Limb (tissue), 2 donors: ENCODE results near the gene LACTBL1.
A peak's percentile ranks its signal among the peaks of the same experiment; 100 is the strongest.
"Not testable (repeated sequence)": the region's sequence is repeated elsewhere in the genome, so short reads cannot be mapped to it uniquely, and the experiment has no call there.

Experiments
- DNase-seq, 2 donors: peaks; one replicate each; pipeline ENCODE4 v3.0.0-alpha.2; 2016; ENCODE audit errors: extremely low spot score in 2 of 2

The LACTBL1 gene, protein sequence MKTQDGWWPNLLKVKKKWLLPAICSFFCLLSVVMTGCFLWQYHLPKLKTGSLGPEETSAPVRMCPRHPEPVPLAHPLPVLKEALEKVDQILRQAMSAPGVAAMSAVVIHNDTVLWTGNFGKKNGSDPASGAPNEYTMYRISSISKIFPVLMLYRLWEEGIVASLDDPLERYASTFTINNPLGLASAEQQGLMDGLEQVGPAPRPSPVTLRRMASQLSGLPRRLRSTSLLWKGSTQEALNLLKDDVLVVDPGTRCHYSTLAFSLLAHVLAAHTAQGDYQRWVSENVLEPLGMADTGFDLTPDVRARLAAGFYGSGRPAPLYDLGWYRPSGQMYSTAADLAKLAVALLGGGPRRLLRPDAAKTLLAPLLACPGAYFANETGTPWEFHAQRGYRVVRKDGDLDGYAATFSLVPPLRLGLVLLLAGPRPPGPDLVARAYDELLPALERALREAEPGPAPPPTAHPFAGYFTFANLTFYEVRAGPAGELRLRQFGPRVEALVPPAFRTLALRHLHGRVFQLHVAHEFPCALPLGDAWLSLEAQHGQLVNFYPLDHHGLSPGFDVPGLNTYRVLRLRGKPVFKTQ

DNA sequence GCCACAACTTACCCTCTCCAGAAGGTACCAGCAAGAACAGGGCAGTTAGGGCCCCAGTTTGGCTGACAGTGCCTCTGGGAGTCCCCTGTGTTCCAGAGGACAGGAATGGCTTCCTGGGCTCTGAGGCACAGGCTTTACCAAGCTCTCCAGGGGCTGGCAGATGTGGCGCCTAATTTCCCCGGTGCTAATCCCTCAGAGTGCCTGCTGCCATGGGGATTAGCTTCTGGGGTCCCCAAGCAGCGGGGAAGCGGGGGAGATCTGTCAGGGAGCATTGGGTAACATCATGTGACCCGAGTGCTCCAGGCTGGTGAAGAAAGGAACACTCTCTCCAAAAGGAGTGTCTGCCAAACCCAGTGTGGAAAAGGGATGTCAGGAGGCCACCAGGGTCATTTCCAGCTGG, at the start of gene LACTBL1:
TSS of gene LACTBL1 (minus strand) at position 107 of the 400 bp plus-strand sequence. CDS start 550 bp downstream, outside the sequence.
- no peak for DNase-seq

DNA sequence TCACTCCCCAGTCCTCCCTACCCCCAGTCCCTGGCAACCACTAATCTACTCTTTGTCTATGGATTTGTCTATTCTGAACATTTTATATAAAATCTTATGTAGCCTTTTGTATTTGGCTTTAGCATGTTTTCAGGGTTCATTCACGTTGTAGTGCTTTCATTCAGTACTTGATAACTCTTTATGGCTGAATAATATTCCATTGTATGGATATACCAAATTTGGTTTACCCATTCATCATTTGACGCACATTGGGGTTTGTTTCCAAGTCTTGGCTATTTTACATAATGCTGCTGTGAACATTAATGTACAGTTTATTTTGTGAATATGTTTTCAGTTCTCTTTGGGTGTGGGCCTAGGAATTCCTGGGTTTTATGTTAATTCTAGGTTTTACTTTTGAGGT, 49.2 kb upstream of the LACTBL1 start:
- DNase-seq = no peak

DNA sequence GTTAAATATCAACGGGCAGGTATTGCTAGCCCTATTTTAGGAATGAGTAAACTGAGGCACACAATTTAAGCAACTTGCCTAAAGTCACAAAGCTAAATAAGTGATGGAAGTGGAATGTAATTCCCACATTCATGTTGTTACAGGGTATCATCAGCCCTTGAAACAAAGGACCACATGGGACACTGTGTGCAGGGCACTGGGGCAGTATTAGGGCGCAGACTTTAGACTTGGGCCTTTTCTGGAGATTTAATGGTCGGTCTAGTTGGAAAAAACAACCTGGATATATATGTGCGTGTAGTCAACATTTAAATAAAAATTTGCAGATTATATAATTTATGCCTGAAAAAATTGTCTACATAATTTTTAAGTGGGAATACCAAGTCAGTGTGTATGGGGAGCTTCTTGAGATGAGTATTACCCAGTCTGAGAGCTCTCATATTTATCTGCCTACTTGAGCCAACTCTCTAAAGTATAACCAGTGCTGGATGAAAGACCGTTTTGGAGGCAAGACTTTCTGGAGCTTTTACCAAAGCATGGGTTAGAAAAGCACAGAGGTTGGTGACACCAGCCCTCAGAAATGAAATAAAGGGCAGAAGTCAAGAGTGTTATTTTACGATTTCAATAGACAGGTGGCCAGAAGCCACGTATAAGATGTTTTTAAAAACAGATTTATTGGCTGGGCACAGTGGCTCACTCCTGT, 48.2 kb upstream of the LACTBL1 start:
- DNase-seq = no peak

DNA sequence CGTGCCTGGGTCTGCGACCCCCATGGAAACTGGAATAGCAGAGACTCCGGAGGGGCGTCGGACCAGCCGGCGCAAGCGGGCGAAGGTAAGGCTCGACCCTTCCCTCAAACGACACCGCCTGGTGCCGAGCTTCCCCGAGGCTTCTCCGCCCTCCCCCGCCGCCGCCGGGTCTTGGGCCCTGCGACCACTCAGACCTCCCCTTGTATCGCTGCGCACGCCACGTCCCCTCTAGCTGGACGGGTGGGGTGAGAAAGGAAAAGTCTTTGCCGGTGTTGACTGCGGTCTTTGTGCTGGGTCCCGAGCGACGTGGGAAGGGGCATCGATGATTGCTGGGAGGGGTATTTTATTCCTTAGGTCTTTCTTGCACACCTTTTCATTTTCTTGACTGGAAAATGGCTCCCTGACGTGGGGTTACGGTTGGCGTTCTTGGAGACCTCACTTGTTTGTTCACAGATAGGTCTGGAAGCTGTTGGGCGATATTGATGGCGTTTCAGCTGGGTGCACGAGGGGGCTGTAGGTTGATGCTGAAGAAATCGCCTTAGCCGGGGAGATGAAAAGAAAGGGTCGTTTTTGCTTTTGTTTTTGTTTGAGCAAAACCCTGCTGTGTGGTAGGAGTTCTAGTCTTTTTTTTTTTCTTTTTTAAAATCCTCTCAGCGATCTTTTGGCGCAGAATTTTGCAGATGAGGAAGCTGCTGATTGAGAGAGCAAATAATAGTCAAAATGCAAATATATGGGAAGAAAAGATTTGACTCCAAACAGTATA, 47.4 kb upstream of the LACTBL1 start:
- peak in 1 of 2 donors; percentile 76 for DNase-seq

DNA sequence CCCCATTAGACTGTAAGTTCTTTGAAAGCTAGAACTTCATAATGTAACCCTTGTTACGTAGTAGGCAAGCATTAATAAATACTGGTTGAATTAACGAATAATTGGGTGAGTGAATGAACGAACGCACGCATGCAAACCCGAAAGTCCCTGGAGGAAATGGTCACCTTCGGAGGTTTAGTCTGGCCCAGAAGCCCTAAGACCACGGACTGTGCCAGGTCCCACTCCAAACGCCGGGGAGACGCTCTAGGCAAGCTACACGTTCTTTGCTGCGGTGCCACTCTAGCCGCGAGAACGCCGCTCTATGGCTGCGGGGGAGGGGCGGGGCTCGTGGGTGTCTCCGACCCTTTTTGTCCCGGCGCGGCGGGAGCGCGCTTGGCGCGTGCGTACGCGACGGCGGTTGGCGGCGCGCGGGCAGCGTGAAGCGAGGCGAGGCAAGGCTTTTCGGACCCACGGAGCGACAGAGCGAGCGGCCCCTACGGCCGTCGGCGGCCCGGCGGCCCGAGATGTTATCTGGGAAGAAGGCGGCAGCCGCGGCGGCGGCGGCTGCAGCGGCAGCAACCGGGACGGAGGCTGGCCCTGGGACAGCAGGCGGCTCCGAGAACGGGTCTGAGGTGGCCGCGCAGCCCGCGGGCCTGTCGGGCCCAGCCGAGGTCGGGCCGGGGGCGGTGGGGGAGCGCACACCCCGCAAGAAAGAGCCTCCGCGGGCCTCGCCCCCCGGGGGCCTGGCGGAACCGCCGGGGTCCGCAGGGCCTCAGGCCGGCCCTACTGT, 46.6 kb upstream of the LACTBL1 start, which contains the start of gene KDM1A:
TSS of gene KDM1A (plus strand) at position 375 of the 769 bp plus-strand sequence. CDS start at position 504, 129 bp downstream.
- peak; percentile 97 to 99 for DNase-seq

DNA sequence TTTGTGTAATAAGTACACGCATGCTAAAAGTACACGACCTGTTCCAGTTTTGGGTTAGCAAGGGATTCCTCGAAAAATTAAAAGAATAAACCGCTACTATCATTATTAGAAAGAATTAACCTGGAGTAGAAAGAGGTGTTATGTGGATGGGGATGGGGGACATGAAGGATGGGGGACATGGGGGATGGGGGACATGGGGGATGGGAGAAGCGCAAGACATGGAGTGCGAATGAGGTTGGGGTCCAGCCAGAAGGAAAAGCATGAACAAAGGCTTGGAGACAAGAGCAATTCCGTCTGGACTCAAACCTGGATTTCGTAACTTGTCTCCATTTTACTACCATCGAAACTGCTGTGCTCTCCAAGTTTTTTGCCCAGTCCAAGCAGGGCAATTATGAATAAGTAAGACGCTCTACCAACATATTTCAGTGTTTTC, 46.0 kb upstream of the LACTBL1 start:
- peak in 1 of 2 donors; percentile 46 for DNase-seq

DNA sequence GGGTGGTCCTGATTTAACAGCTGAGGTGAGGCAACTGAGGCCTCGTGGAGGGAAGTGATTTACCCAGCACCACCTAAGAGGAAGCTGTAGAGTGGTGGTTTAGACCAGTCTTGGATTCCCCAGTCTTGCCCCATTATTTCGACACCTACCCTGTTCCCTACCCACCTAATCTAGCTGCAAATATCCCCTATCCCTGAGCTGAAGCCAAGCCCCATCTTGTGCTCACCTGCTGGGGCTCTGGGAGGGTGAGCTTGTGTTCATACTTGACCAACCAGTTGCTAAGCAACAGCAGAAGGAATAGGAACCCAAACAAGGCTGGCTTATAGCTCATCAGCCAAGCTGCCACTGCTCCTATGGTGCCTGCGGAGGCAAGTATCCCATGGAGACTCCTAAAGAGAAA, 41.0 kb upstream of the LACTBL1 start:
- peak in 1 of 2 donors; percentile 31 for DNase-seq

DNA sequence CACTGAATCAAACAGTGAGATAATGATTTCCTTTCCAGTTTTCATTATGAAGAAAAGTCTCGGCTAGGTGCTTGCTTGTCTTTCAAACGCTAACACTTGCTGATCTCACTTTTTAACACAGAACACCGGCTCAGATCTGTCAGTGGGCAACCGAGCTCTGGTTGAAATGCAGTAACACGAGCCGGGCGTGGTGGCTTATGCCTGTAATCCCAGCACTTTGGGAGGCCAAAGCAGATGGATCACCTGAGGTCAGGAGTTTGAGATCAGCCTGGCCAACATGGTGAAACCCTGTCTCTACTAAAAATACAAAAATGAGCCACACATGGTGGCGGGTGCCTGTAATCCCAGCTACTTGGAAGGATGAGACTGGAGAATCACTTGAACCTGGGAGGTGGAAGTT, 37.4 kb upstream of the LACTBL1 start:
- DNase-seq = not testable (repeated sequence)

DNA sequence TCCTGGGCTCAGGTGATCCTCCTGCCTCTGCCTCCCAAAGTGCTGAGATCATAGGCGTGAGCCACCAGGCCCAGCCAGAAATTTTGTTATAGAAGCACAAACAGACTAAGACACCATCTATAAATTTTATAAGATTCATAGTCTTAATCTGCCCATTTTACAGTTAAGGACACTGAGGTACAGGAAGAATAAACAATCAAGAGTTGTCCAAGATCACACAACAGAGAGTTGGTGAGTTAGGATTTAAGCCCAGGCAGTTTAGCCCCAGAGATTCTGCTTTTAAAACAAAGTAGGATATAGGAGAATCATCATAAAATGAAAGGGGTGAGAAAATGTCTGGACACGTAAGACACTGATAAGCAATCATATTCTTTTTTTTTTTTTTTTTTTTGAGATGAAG, 36.2 kb upstream of the LACTBL1 start:
- DNase-seq = no peak

DNA sequence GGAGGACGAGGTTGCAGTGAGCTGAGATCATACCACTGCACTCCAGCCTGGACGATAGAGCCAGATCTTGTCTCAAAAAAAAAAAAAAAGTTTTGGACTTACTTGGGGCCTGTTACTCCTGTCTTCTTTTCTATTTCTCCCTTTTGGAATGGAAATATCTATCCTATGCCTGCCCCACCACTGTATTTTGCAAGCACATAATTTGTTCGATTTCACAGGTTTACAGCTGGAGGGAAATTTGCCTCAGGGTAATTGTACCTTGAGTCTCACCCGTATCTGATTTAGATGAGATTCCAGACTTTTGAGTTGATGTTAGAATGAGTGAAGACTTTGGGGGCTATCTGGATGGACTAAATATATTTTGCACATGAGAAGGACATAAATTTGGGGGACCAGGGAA, 34.4 kb upstream of the LACTBL1 start:
- no peak for DNase-seq

DNA sequence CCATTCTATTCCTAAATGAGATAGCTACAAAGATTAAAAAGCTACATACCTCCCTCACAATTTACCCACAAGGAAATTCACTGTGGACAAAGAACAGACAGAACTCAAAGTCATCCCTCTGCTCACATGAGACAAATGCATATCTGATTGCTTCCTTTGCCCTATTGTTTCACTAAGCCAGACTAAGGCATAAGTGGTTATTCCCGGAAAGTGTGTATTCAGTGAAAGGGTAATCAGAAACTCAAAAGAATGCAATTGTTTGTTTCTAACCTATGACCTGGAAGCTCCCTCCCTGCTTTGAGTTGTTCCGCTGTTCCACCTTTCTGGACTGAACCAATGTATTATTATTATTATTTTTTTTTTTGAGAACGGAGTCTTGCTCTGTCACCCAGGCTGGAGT, 32.1 kb upstream of the LACTBL1 start:
- DNase-seq = not testable (repeated sequence)

DNA sequence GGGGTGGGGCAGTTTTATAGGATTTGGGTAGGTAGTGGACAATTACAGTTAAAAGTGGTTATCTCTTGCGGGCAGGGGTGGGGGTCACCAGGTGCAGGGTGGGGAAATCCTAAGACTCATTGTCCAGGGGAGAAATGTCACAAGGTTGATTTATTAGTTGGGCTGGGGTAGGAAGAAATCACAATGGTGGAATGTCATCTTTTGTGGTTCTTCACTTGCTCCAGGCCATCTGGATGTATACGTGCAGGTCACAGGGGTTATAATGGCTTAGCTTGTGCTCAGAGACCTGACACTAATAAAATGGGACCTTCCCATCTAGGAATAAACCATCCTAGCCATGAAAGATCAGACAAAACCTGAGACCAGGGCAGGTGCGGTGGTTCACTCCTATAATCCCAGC, 31.4 kb upstream of the LACTBL1 start:
- no peak for DNase-seq

DNA sequence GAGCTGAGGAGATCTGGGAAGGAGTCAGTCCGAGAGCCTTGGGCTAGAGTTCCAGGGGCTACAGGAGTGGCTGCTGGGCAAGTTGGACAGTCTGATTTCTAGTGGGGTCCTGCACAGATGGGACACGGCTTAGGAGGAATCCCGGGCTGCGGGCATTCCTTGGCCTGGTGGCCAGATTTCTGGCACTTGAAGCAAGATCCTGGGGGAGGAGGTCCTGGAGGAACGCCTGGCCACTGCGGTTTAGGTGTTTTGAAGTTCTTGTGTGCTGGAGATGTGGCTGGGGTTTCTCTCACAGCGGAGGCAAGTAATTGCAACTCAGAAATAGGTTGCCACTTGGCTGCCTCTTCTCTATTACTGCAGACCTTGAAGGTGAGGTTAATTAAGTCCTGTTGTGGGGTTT, 29.6 kb upstream of the LACTBL1 start:
- DNase-seq = not testable (repeated sequence)

DNA sequence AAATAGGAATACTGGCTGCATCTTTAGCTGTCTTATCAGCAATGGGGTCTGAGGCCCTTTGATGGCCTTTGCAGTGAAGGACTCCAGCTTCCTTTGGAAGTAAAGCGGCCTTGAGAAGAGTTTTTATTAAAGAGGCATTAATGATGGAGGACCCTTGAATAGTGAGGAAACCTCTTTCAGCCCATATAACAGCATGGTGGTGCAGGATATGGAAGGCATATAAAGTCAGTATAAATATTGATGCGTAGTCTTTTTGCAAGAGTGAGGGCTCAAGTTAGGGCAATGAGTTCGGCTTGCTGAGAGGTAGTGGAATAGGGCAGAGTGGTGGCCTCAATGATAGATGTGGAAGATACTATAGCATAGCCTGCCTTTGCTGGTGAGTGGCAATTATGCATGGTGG, 27.5 kb upstream of the LACTBL1 start:
- not testable (repeated sequence) for DNase-seq

DNA sequence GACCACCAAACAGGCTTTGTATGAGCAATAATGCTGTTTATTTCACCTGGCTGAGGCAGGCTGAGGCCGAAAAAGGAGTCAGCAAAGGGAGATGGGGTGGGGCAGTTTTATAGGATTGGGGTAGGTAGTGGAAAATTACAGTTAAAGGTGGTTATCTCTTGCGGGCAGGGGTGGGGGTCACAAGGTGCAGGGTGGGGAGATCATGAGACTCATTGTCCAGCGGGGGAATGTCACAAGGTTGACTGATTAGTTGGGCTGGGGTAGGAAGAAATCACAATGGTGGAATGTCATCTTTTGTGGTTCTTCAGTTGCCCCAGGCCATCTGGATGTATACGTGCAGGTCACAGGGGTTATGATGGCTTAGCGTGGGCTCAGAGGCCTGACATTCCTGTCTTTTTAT, 24.9 kb upstream of the LACTBL1 start:
- DNase-seq = not testable (repeated sequence)

DNA sequence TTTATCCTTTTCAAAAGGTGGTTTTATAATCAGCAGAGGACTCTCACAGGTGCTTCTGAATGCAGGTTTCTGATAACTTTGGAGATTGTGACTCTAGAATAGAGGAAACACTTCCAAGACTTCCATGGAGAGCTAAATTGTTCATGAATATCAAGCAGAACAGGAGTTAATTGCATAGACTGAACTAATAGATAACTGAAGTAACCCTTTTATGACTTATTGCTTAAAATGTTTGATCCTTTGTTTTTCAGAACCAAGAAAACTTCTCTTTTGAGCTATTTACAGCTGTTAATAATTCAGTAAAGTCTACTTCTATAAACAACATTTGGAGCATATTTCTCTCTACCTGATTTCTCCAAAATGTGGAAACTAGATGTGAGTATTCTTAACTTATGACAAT, 23.1 kb upstream of the LACTBL1 start:
- no peak for DNase-seq

DNA sequence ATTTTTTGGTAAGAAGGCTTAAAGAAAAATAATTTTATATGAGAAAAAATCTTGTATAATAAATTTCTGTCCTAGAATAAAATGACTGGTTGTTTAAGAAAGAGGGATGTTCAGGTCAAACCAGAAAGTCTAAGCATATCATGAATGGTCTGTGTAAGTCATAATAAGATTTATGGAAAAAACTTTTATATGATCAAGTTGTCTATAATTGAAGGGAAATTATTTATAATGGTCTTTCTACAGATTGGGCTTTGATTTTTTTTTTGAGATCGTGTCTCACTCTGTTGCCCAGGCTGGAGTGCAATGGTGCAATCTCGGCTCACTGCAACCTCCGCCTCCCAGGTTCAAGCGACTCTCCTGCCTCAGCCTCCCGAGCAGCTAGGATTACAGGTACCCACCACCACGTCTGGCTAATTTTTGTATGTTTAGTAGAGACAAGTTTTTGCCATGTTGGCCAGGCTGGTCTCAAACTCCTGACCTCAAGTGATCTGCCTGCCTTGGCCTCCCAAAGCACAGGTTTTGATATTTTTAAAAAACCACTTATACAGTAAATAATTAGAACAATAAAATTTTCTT, 20.6 kb upstream of the LACTBL1 start:
- not testable (repeated sequence) for DNase-seq

DNA sequence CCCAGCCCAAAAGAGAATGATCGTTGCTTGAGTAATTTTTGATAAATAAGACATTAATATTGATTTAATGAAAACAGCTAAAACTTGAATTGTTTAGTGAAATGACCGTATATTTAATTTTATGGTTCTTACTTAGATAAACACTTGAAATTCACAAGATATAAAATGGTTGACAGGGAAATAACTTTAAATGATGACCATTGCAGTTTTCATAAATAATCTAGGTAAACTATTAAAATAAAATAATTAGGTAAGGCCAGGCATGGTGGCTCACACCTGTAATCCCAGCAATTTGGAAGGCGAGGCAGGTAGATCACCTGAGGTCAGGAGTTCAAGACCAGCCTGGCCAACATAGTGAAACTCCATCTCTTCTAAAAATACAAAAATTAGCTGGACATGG, 19.7 kb upstream of the LACTBL1 start:
- not testable (repeated sequence) for DNase-seq

DNA sequence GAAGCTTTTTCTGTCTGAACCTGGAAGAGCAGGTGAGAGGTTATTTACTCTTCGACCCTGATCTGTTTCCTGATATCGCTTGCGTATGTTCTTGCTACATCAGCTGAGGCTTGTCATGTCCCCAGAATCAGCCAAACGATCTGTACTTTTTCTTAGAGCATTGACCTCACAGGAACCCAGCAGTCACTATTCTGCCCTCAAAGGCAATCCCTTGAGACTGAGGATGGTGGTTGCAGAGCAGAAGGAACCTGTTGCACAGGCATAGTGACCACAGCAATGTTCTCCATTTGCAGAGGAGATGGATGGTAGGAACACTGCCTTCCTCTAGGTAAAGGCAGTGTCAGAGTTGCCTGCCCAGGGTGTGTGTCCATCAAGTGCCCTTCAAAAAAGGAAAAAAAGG, 11.3 kb upstream of the LACTBL1 start:
- no peak for DNase-seq

DNA sequence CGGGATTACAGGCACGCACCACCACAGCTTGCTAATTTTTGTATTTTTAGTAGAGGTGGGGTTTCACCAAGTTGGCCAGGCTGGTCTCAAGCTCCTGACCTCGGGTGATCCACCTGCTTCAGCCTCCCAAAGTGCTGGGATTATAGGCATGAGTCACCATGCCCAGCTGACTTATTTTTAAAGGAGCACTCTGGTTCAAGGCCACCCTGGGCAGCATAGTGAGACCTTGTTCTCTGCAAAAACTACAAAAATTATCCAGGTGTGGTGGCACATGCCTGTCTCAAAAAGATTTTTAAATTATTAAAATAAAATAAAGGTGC, 7.8 kb upstream of the LACTBL1 start:
- DNase-seq = not testable (repeated sequence)

DNA sequence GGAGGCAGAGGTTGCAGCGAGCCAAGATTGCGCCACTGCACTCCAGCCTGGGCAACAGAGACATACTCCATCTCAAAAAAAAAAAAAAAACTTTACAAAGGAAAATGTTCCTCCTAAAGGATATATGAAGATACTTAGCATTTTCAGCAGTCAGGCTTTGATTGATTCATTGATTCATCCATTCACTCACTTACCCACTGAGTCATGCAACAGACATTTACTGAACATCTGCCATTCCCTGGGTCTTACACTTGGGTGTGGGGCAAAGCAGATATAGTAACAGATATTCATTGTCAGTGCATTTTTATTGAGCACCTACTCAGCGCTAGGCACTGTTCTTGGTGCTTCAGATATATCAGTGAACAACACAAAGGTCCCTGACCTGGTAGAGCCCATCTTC, 5.6 kb upstream of the LACTBL1 start:
- DNase-seq = no peak
